CD14-positive monocyte (primary cell): ENCODE measurements around the gene UPK3BL2. TPM values are rescaled to one million over a fixed set of nuclear protein-coding genes. Genes with fewer than 3 reads are reported as not detected.
"Not testable (repeated sequence)": the region's sequence is repeated elsewhere in the genome, so short reads cannot be mapped to it uniquely, and the experiment has no call there.

Source experiments
- DNase-seq, 3 donors: peaks; one replicate each; pipeline ENCODE4 v3.0.0-alpha.2; 2011 to 2022
- H2AFZ ChIP-seq: 2 replicates; pipeline ENCODE4 v1.6.0; 2012; ENCODE audit warnings: mild to moderate bottlenecking, low read depth, low read length, inconsistent platforms; ENCODE audit not compliant: insufficient read depth, poor library complexity, severe bottlenecking
- H3K27ac ChIP-seq, 2 donors: 1 replicate in 1 of 2; 2 replicates in 1 of 2; pipeline ENCODE4 v1.5.1; 2012 to 2013; ENCODE audit warnings: low read length in 2 of 2, control low read depth in 1 of 2, inconsistent platforms in 1 of 2, low read depth in 1 of 2, mild to moderate bottlenecking in 1 of 2
- H3K27me3 ChIP-seq, 2 donors: one replicate each; pipeline versions ENCODE4 v1.6.0 to v1.6.1; 2011 to 2013; ENCODE audit warnings: low read length in 2 of 2; ENCODE audit not compliant: control insufficient read depth in 2 of 2, insufficient read depth in 2 of 2
- H3K36me3 ChIP-seq, 2 donors: replicated peaks in 1 of 2; 1 replicate in 1 of 2; 2 replicates in 1 of 2; pipeline versions ENCODE4 v1.5.1 to v1.6.1; 2012 to 2013; ENCODE audit warnings: low read length in 2 of 2, control low read depth in 1 of 2, inconsistent platforms in 1 of 2, mild to moderate bottlenecking in 1 of 2; ENCODE audit not compliant: insufficient read depth in 2 of 2, control insufficient read depth in 1 of 2
- H3K4me1 ChIP-seq, 2 donors: 1 replicate in 1 of 2; 2 replicates in 1 of 2; pipeline versions ENCODE4 v1.5.1 to v1.6.1; 2012 to 2013; ENCODE audit warnings: low read length in 2 of 2, control low read depth in 1 of 2, inconsistent platforms in 1 of 2, mild to moderate bottlenecking in 1 of 2, moderate library complexity in 1 of 2; ENCODE audit not compliant: insufficient read depth in 2 of 2, control insufficient read depth in 1 of 2
- H3K4me2 ChIP-seq: replicated peaks from 2 replicates; pipeline ENCODE3; 2012; ENCODE audit warnings: low read length, moderate library complexity, mild to moderate bottlenecking; ENCODE audit not compliant: poor library complexity, severe bottlenecking; ENCODE audit errors: extremely low read depth
- H3K4me3 ChIP-seq, 3 experiments: fragments of 200-600 bp in 1 of 3; sonication (generic) in 1 of 3; replicated peaks in 1 of 3; 1 replicate in 2 of 3; 2 replicates in 1 of 3; pipeline ENCODE4 v1.5.1; 2011 to 2013; ENCODE audit warnings: low read length in 3 of 3, mild to moderate bottlenecking in 3 of 3, control low read depth in 2 of 3, low read depth in 2 of 3, inconsistent platforms in 1 of 3, moderate library complexity in 1 of 3
- H3K79me2 ChIP-seq: 2 replicates; pipeline ENCODE4 v1.6.0; 2012; ENCODE audit warnings: mild to moderate bottlenecking, control low read depth, inconsistent platforms, low read length, moderate library complexity; ENCODE audit not compliant: insufficient read depth
- H3K9ac ChIP-seq: 2 replicates; pipeline ENCODE4 v1.6.0; 2017; ENCODE audit warnings: low read length, mild to moderate bottlenecking; ENCODE audit not compliant: insufficient read depth, poor library complexity, severe bottlenecking
- H3K9me3 ChIP-seq, 2 donors: replicated peaks in 1 of 2; 1 replicate in 1 of 2; 2 replicates in 1 of 2; pipeline versions ENCODE4 v1.5.1 to v1.6.1; 2012 to 2013; ENCODE audit warnings: low read length in 2 of 2, control low read depth in 1 of 2; ENCODE audit not compliant: control insufficient read depth in 1 of 2, insufficient read depth in 1 of 2
- H4K20me1 ChIP-seq: 2 replicates; pipeline ENCODE4 v1.6.0; 2012; ENCODE audit warnings: mild to moderate bottlenecking, low read length, control low read depth, moderate library complexity; ENCODE audit not compliant: insufficient read depth
- H3K27ac Mint-ChIP-seq, 7 donors: one replicate each; pipeline ENCODE4 v1.8.0; 2020; ENCODE audit warnings: mild to moderate bottlenecking in 7 of 7, mixed read lengths in 7 of 7, moderate library complexity in 6 of 7, inconsistent platforms in 2 of 7
- H3K27me3 Mint-ChIP-seq, 3 donors: one replicate each; pipeline ENCODE4 v1.8.0; 2021 to 2022; ENCODE audit warnings: low read depth in 3 of 3, mild to moderate bottlenecking in 3 of 3, mixed read lengths in 3 of 3, moderate library complexity in 3 of 3, inconsistent platforms in 1 of 3
- H3K36me3 Mint-ChIP-seq, 2 donors: one replicate each; pipeline ENCODE4 v1.8.0; 2020; ENCODE audit warnings: mixed read lengths in 2 of 2, inconsistent platforms in 1 of 2, mild to moderate bottlenecking in 1 of 2
- H3K4me1 Mint-ChIP-seq: one replicate; pipeline ENCODE4 v1.8.0; 2020; ENCODE audit warnings: mild to moderate bottlenecking, mixed read lengths
- H3K4me3 Mint-ChIP-seq, 2 donors: one replicate each; pipeline ENCODE4 v1.8.0; 2020; ENCODE audit warnings: mild to moderate bottlenecking in 2 of 2, mixed read lengths in 2 of 2, moderate library complexity in 1 of 2
- H3K9me3 Mint-ChIP-seq, 7 donors: one replicate each; pipeline ENCODE4 v1.8.0; 2020 to 2022; ENCODE audit warnings: mixed read lengths in 7 of 7, mild to moderate bottlenecking in 6 of 7, moderate library complexity in 6 of 7, inconsistent platforms in 2 of 7
- WGBS: methylation state at CpG from one replicate; pipeline ENCODE4 v1.1.5; 2013; ENCODE audit warnings: missing lambda C conversion rate; ENCODE audit not compliant: insufficient coverage; 5-methylcytosine and 5-hydroxymethylcytosine counted together
- intact Hi-C, 2 donors: fragments of 100-400 bp; cut with micrococcal nuclease; formaldehyde crosslinking; loops; one replicate each; pipeline versions ENCODE4 v1.15.0 to v1.15.1; 2023
- polyA plus RNA-seq, 3 donors: library from polyadenylated mRNA; depleted of rRNA in 1 of 3; unstranded in 2 of 3; stranded (reverse) in 1 of 3; fragments of 300-500 nt in 2 of 3; fragments of >200 nt in 1 of 3; fragmentation: Illumina TruSeq in 2 of 3; gene quantifications; 1 replicate in 2 of 3; 2 replicates in 1 of 3; pipeline ENCODE4 v1.2.3, GENCODE V29; 2012 to 2021

UPK3BL2 gene
- polyA plus RNA-seq, 3 donors: 0.30 to 94.8 (median 0.39) TPM

GRCh38 chr7:102498321-102498720, 45.2 kb downstream of the UPK3BL2 start:
- 100% methylated on average over 2 of the region's 16 CpGs for WGBS
- intact Hi-C loops, H3K4me3 ChIP-seq, H3K4me2 ChIP-seq, DNase-seq, H3K4me1 ChIP-seq, H4K20me1 ChIP-seq, H3K4me1 Mint-ChIP-seq, H3K79me2 ChIP-seq, H3K36me3 ChIP-seq, H3K27me3 ChIP-seq, H3K9ac ChIP-seq, H3K27ac Mint-ChIP-seq, H3K27me3 Mint-ChIP-seq, H2AFZ ChIP-seq, H3K9me3 Mint-ChIP-seq, H3K36me3 Mint-ChIP-seq, H3K4me3 Mint-ChIP-seq, H3K27ac ChIP-seq, H3K9me3 ChIP-seq: not testable (repeated sequence)

GRCh38 chr7:102497308-102497707, 46.2 kb downstream of the UPK3BL2 start:
- DNase-seq, H2AFZ ChIP-seq, H3K79me2 ChIP-seq, H3K27ac ChIP-seq, H3K4me2 ChIP-seq, H3K9ac ChIP-seq, H3K27me3 ChIP-seq, H3K27me3 Mint-ChIP-seq, H3K4me1 ChIP-seq, intact Hi-C loops, H3K36me3 ChIP-seq, H3K4me3 Mint-ChIP-seq, H3K27ac Mint-ChIP-seq, H3K9me3 Mint-ChIP-seq, H3K4me1 Mint-ChIP-seq, H4K20me1 ChIP-seq, H3K9me3 ChIP-seq, H3K4me3 ChIP-seq, H3K36me3 Mint-ChIP-seq: not testable (repeated sequence)
- no CpG with 5 or more reads among the region's 5 CpGs for WGBS

GRCh38 chr7:102496861-102497260, 46.6 kb downstream of the UPK3BL2 start:
- H3K9me3 Mint-ChIP-seq, H3K27ac ChIP-seq, intact Hi-C loops, DNase-seq, H2AFZ ChIP-seq, H3K9me3 ChIP-seq, H3K27me3 ChIP-seq, H3K4me2 ChIP-seq, H3K4me1 ChIP-seq, H3K27ac Mint-ChIP-seq, H3K4me3 ChIP-seq, H3K36me3 ChIP-seq, H3K36me3 Mint-ChIP-seq, H3K4me1 Mint-ChIP-seq, H3K27me3 Mint-ChIP-seq, H3K79me2 ChIP-seq, H3K4me3 Mint-ChIP-seq, H4K20me1 ChIP-seq, H3K9ac ChIP-seq: not testable (repeated sequence)
- no CpG with 5 or more reads among the region's 10 CpGs for WGBS

GRCh38 chr7:102494473-102495149, 48.9 kb downstream of the UPK3BL2 start:
- H3K4me1 Mint-ChIP-seq, H3K27ac Mint-ChIP-seq, H3K9ac ChIP-seq, H3K36me3 Mint-ChIP-seq, H2AFZ ChIP-seq, H3K79me2 ChIP-seq, intact Hi-C loops, H3K27me3 ChIP-seq, H3K4me2 ChIP-seq, H4K20me1 ChIP-seq, H3K4me3 ChIP-seq, H3K27me3 Mint-ChIP-seq, H3K9me3 Mint-ChIP-seq, DNase-seq, H3K36me3 ChIP-seq, H3K4me1 ChIP-seq, H3K4me3 Mint-ChIP-seq, H3K9me3 ChIP-seq, H3K27ac ChIP-seq: not testable (repeated sequence)
- WGBS: no CpG with 5 or more reads among the region's 67 CpGs
